Stomach (tissue), 4 donors: ENCODE results near the gene MEGF9.

Experiments used
- CTCF ChIP-seq, 7 experiments: fragments of 450-650 bp in 4 of 7; fragments of 200-600 bp in 3 of 7; sonication (generic) in 3 of 7; IDR thresholded peaks; one replicate each; pipeline ENCODE4 v1.5.1; 2016 to 2019; ENCODE audit warnings: antibody characterized with exemption in 7 of 7, control low read depth in 2 of 7, mild to moderate bottlenecking in 1 of 7
- POLR2A ChIP-seq, 4 donors: fragments of 450-650 bp; IDR thresholded peaks; one replicate each; pipeline ENCODE4 v1.6.1; 2016; ENCODE audit warnings: antibody characterized with exemption in 4 of 4, control low read depth in 2 of 4, mild to moderate bottlenecking in 1 of 4, moderate library complexity in 1 of 4

- TF ChIP-seq POLR2A (IDR thresholded peaks at IDR 0.05) = no peak
- peak in 5 of 7 experiments; percentile 86 to 95 (median 90) for TF ChIP-seq CTCF (IDR thresholded peaks at IDR 0.05)
These were observed 41.7 kb upstream of the MEGF9 start for GRCh38 chr9:120755810-120756434.
